ENCODE results near the gene PPM1A. TPM values are rescaled to one million over a fixed set of nuclear protein-coding genes. Genes with fewer than 3 reads are reported as not detected.
A peak's percentile ranks its signal among the peaks of the same experiment; 100 is the strongest.

The PPM1A gene
- total and polyA plus RNA-seq, 9 of the 15 experiments (the other 6 are each of a cell fraction or from before 2014, with no cell fraction given), result 5.5 to 23.9 (median 15.2) TPM

DNA sequence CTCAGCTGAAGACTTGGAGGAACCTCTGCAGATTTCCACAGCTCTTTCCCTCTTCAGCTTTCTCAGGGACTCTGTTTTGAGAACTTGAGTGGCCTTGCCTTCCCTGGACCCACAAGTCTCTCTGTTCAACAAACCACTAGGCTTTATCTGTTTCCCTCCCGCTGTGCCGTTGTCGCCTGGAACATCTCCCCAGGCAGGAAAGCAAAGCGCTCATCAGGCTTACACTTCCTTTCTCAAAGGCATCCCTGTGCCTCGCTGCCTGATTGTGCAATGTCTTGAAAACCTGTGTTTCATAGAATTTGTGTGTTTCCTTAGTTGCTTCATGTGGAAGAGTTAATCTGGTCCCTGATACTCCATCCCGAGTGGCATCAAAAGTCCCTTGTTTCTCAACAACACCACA is 64.1 kb downstream of the PPM1A start (continued):
- TF ChIP-seq, protein P1, sequence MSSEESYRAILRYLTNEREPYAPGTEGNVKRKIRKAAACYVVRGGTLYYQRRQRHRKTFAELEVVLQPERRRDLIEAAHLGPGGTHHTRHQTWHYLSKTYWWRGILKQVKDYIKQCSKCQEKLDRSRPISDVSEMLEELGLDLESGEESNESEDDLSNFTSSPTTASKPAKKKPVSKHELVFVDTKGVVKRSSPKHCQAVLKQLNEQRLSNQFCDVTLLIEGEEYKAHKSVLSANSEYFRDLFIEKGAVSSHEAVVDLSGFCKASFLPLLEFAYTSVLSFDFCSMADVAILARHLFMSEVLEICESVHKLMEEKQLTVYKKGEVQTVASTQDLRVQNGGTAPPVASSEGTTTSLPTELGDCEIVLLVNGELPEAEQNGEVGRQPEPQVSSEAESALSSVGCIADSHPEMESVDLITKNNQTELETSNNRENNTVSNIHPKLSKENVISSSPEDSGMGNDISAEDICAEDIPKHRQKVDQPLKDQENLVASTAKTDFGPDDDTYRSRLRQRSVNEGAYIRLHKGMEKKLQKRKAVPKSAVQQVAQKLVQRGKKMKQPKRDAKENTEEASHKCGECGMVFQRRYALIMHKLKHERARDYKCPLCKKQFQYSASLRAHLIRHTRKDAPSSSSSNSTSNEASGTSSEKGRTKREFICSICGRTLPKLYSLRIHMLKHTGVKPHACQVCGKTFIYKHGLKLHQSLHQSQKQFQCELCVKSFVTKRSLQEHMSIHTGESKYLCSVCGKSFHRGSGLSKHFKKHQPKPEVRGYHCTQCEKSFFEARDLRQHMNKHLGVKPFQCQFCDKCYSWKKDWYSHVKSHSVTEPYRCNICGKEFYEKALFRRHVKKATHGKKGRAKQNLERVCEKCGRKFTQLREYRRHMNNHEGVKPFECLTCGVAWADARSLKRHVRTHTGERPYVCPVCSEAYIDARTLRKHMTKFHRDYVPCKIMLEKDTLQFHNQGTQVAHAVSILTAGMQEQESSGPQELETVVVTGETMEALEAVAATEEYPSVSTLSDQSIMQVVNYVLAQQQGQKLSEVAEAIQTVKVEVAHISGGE (CRISPR knock-in tag; IDR thresholded peaks at IDR 0.05), result no peak
- TF ChIP-seq CREBBP (IDR thresholded peaks at IDR 0.05; ENCODE audit: low read depth, low read length), result no peak
- TF ChIP-seq, protein P2, sequence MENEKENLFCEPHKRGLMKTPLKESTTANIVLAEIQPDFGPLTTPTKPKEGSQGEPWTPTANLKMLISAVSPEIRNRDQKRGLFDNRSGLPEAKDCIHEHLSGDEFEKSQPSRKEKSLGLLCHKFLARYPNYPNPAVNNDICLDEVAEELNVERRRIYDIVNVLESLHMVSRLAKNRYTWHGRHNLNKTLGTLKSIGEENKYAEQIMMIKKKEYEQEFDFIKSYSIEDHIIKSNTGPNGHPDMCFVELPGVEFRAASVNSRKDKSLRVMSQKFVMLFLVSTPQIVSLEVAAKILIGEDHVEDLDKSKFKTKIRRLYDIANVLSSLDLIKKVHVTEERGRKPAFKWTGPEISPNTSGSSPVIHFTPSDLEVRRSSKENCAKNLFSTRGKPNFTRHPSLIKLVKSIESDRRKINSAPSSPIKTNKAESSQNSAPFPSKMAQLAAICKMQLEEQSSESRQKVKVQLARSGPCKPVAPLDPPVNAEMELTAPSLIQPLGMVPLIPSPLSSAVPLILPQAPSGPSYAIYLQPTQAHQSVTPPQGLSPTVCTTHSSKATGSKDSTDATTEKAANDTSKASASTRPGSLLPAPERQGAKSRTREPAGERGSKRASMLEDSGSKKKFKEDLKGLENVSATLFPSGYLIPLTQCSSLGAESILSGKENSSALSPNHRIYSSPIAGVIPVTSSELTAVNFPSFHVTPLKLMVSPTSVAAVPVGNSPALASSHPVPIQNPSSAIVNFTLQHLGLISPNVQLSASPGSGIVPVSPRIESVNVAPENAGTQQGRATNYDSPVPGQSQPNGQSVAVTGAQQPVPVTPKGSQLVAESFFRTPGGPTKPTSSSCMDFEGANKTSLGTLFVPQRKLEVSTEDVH (IDR thresholded peaks at IDR 0.05; ENCODE audit: low read depth, partially characterized antibody), result no peak
- no peak for TF ChIP-seq SIX5 (IDR thresholded peaks at IDR 0.05; ENCODE audit: borderline replicate concordance in 1 of 2, insufficient read depth in 1 of 2, low read depth in 1 of 2, low read length in 2 of 2)
- TF ChIP-seq GATAD2A (IDR thresholded peaks at IDR 0.05), result no peak
- no peak for TF ChIP-seq ERF (CRISPR knock-in tag; IDR thresholded peaks at IDR 0.05)
- no peak for TF ChIP-seq TRIM28 (IDR thresholded peaks at IDR 0.05)
- TF ChIP-seq ELF4 (CRISPR knock-in tag; IDR thresholded peaks at IDR 0.05), result no peak
- TF ChIP-seq RFX7 (CRISPR knock-in tag; IDR thresholded peaks at IDR 0.05), result no peak
- peak; percentile 19 for TF ChIP-seq CBFA2T3 (IDR thresholded peaks at IDR 0.05)
- no peak for TF ChIP-seq KLF13 (tag; IDR thresholded peaks at IDR 0.05; ENCODE audit: borderline replicate concordance, low read depth)
- TF ChIP-seq RBBP5 (IDR thresholded peaks at IDR 0.05; ENCODE audit: borderline replicate concordance, insufficient read depth, low read length, poor library complexity, severe bottlenecking), result no peak
- TF ChIP-seq ESRRB (CRISPR knock-in tag; IDR thresholded peaks at IDR 0.05; ENCODE audit: borderline replicate concordance), result no peak
- TF ChIP-seq, protein P3, sequence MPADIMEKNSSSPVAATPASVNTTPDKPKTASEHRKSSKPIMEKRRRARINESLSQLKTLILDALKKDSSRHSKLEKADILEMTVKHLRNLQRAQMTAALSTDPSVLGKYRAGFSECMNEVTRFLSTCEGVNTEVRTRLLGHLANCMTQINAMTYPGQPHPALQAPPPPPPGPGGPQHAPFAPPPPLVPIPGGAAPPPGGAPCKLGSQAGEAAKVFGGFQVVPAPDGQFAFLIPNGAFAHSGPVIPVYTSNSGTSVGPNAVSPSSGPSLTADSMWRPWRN (IDR thresholded peaks at IDR 0.05; ENCODE audit: low read depth), result no peak
- no peak for TF ChIP-seq KAT8 (IDR thresholded peaks at IDR 0.05; ENCODE audit: low read depth)
- TF ChIP-seq CEBPB (tag; IDR thresholded peaks at IDR 0.05), result peak; percentile 95
- 0 out of 2 replicates have a peak, but pooled peaks have one; percentile 53 for TF ChIP-seq MECOM (CRISPR knock-in tag; IDR thresholded peaks at IDR 0.05)
- no peak for TF ChIP-seq FIP1L1 (IDR thresholded peaks at IDR 0.05; ENCODE audit: low read depth, low read length, poor library complexity, severe bottlenecking)

All from K562 (cell line).